Trophoblast cell (in vitro differentiated cells and primary cell): Measurements from ENCODE around the gene CTIF.

Experiments
- DNase-seq, 2 donors: peaks; one replicate each; pipeline ENCODE4 v3.0.0-alpha.2; 2016
- H2AFZ ChIP-seq: 2 replicates; pipeline ENCODE4 v1.6.1; 2013; ENCODE audit warnings: low read length, moderate library complexity, mild to moderate bottlenecking; ENCODE audit not compliant: insufficient read depth, poor library complexity
- H2AK5ac ChIP-seq: 2 replicates; pipeline ENCODE4 v1.6.1; 2013; ENCODE audit warnings: mild to moderate bottlenecking, low read length
- H2BK120ac ChIP-seq: 2 replicates; pipeline ENCODE4 v1.6.1; 2013; ENCODE audit warnings: low read length, mild to moderate bottlenecking, moderate library complexity; ENCODE audit not compliant: insufficient read depth, poor library complexity
- H2BK12ac ChIP-seq: 2 replicates; pipeline ENCODE4 v1.6.1; 2013; ENCODE audit warnings: mild to moderate bottlenecking, low read length, moderate library complexity
- H2BK5ac ChIP-seq: 2 replicates; pipeline ENCODE4 v1.6.1; 2013; ENCODE audit warnings: low read length, low read depth, moderate library complexity, mild to moderate bottlenecking; ENCODE audit not compliant: poor library complexity
- H3K14ac ChIP-seq: 2 replicates; pipeline ENCODE4 v1.6.1; 2013; ENCODE audit warnings: mild to moderate bottlenecking, low read length
- H3K18ac ChIP-seq: 2 replicates; pipeline ENCODE4 v1.6.1; 2013; ENCODE audit warnings: mild to moderate bottlenecking, low read length
- H3K23ac ChIP-seq: 2 replicates; pipeline ENCODE4 v1.6.1; 2013; ENCODE audit warnings: low read length
- H3K27ac ChIP-seq: 2 replicates; pipeline ENCODE4 v1.5.1; 2013; ENCODE audit warnings: low read depth, mild to moderate bottlenecking, inconsistent platforms, low read length, moderate library complexity
- H3K27me3 ChIP-seq: 2 replicates; pipeline ENCODE4 v1.6.1; 2013; ENCODE audit warnings: inconsistent platforms, mild to moderate bottlenecking, low read length, moderate library complexity; ENCODE audit not compliant: insufficient read depth
- H3K36me3 ChIP-seq, 2 experiments: 1 replicate in 1 of 2; 2 replicates in 1 of 2; pipeline ENCODE4 v1.6.1; 2013; ENCODE audit warnings: low read length in 2 of 2, mild to moderate bottlenecking in 2 of 2, moderate library complexity in 1 of 2; ENCODE audit not compliant: insufficient read depth in 2 of 2, control insufficient read depth in 1 of 2
- H3K4ac ChIP-seq: 2 replicates; pipeline ENCODE4 v1.6.1; 2013; ENCODE audit warnings: low read depth, mild to moderate bottlenecking, low read length, moderate library complexity
- H3K4me1 ChIP-seq, 2 experiments: 1 replicate in 1 of 2; 2 replicates in 1 of 2; pipeline ENCODE4 v1.6.1; 2013; ENCODE audit warnings: low read length in 2 of 2, mild to moderate bottlenecking in 2 of 2, moderate library complexity in 1 of 2; ENCODE audit not compliant: insufficient read depth in 2 of 2, control insufficient read depth in 1 of 2
- H3K4me2 ChIP-seq: 2 replicates; pipeline ENCODE4 v1.6.1; 2013; ENCODE audit warnings: inconsistent platforms, mild to moderate bottlenecking, low read length, moderate library complexity
- H3K4me3 ChIP-seq: 2 replicates; pipeline ENCODE4 v1.5.1; 2013; ENCODE audit warnings: mild to moderate bottlenecking, low read depth, low read length, inconsistent platforms
- H3K79me1 ChIP-seq: one replicate; pipeline ENCODE4 v1.6.1; 2013; ENCODE audit warnings: low read length
- H3K79me2 ChIP-seq: 2 replicates; pipeline ENCODE4 v1.6.1; 2013; ENCODE audit warnings: low read length, mild to moderate bottlenecking; ENCODE audit not compliant: control insufficient read depth, insufficient read depth, poor library complexity
- H3K9ac ChIP-seq: 2 replicates; pipeline ENCODE4 v1.6.1; 2013; ENCODE audit warnings: mild to moderate bottlenecking, low read length
- H3K9me3 ChIP-seq: 2 replicates; pipeline ENCODE4 v1.6.1; 2013; ENCODE audit warnings: low read depth, mild to moderate bottlenecking, control low read depth, inconsistent platforms, low read length; ENCODE audit not compliant: insufficient read depth
- H4K12ac ChIP-seq: 2 replicates; pipeline ENCODE4 v1.6.1; 2013; ENCODE audit warnings: low read depth, mild to moderate bottlenecking, low read length, moderate library complexity
- H4K8ac ChIP-seq: 2 replicates; pipeline ENCODE4 v1.6.1; 2013; ENCODE audit warnings: low read depth, mild to moderate bottlenecking, low read length, moderate library complexity
- H4K91ac ChIP-seq: one replicate; pipeline ENCODE4 v1.6.1; 2013; ENCODE audit warnings: low read depth, mild to moderate bottlenecking, low read length, moderate library complexity
- WGBS: extraction: QIAGEN DNeasy Blood & Tissue Kit; methylation state at CpG from one replicate; pipeline ENCODE4 v1.1.7; 2013; ENCODE audit warnings: missing lambda C conversion rate; ENCODE audit not compliant: insufficient read length, insufficient coverage; ENCODE audit errors: extremely low coverage; 5-methylcytosine and 5-hydroxymethylcytosine counted together

The CTIF gene

GRCh38 chr18:48544661-48545415 is 6.0 kb downstream of the CTIF start:
- Histone ChIP-seq H3K4ac (no peak overlapping the region), H2BK12ac (no peak overlapping the region), H3K79me1 (peaks cover 15% of the 10 kb centered on the region), H3K18ac (peak overlapping the region; percentile 22), H3K4me1 (peaks cover 50 to 60% of the 10 kb centered on the region in 2 experiments), H2BK120ac (no peak overlapping the region), H4K8ac (no peak overlapping the region), H4K91ac (no peak overlapping the region), H3K9me3 (no peaks in the 10 kb centered on the region), H3K36me3 (peaks cover 0 to 2% of the 10 kb centered on the region in 2 experiments), H3K27ac (no peak overlapping the region), H3K14ac (no peak overlapping the region), H3K9ac (no peak overlapping the region), H3K79me2 (peaks cover 10% of the 10 kb centered on the region), H3K4me2 (peak overlapping the region; percentile 3), H2BK5ac (no peak overlapping the region), H2AFZ (no peak overlapping the region), H4K12ac (no peak overlapping the region), H3K27me3 (no peaks in the 10 kb centered on the region), H2AK5ac (no peak overlapping the region), H3K23ac (no peak overlapping the region), H3K4me3 (no peak overlapping the region)
- no CpG with 5 or more reads among the region's 16 CpGs for WGBS
- DNase-seq, result no peak

- H3K9me3 ChIP-seq, result no peaks in the 10 kb centered on the region
- no peak overlapping the region for H2AFZ ChIP-seq
- H3K18ac ChIP-seq, result no peak overlapping the region
- H3K4me2 ChIP-seq, result no peak overlapping the region
- H2AK5ac ChIP-seq, result no peak overlapping the region
- no peak overlapping the region for H4K12ac ChIP-seq
- peaks cover 4% of the 10 kb centered on the region for H3K79me2 ChIP-seq
- no peak overlapping the region for H3K14ac ChIP-seq
- no peak overlapping the region for H4K91ac ChIP-seq
- H3K27ac ChIP-seq, result no peak overlapping the region
- H2BK12ac ChIP-seq, result no peak overlapping the region
- no peak overlapping the region for H3K9ac ChIP-seq
- H3K23ac ChIP-seq, result no peak overlapping the region
- H3K36me3 ChIP-seq, result peaks cover 0 to 2% of the 10 kb centered on the region in 2 experiments
- no peak overlapping the region for H3K4me3 ChIP-seq
- H2BK120ac ChIP-seq, result no peak overlapping the region
- H3K4me1 ChIP-seq, result peaks cover 50 to 57% of the 10 kb centered on the region in 2 experiments
- peak; percentile 57 to 66 for DNase-seq
- WGBS, result no CpG with 5 or more reads among the region's 12 CpGs
- H4K8ac ChIP-seq, result no peak overlapping the region
- H3K4ac ChIP-seq, result no peak overlapping the region
- H3K27me3 ChIP-seq, result no peaks in the 10 kb centered on the region
- H2BK5ac ChIP-seq, result no peak overlapping the region
- peaks cover 10% of the 10 kb centered on the region for H3K79me1 ChIP-seq
Measured at GRCh38 chr18:48545757-48546321, 7.0 kb downstream of the CTIF start.

DNA sequence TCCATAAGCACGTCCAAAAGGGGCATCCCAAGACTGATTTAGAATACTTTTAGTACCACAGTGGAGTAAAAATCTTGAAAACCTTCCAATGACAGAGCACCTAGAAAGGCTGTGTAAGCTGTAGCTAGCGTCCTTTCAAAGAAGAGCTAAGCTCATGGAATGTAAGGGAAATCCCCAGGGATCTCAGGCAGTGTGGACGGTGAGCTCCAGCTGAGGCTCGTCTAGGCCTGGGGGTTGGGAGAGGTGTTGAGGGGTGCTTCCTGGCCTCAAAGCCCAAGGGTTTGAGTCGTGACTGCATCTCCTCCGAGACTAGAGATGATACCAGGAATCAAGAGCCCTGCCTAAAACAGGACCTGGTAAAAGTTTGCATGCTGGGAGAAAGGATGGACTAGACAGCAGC is 7.6 kb downstream of the CTIF start:
- H2BK5ac ChIP-seq, result no peak overlapping the region
- WGBS, result no CpG with 5 or more reads among the region's 6 CpGs

DNA sequence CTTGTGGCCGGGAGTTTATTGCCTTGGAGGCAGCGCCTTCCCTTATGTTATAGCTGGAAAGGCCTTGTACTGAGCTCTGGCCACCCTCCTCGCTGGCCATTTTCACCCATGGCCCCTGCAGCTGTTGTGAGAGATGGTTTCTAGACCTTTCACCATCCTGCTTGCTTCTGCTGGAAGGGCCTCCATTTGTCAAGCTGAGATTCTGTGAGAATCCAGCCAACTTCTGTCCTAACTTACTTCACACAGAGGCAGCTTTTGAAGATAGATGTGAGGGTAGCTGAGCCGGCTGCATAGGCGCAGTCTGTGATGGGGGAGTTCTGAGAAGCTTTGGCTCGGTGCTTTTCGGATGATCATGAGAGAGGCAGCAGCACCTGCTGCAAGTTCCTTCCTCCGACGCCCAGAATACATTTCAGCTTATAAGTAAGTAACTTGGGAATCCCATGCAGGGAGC is 8.7 kb downstream of the CTIF start:
- no peak overlapping the region for H3K4me3 ChIP-seq
- H4K91ac ChIP-seq, result peak overlapping the region; percentile 1
- H2BK120ac ChIP-seq, result no peak overlapping the region
- no peak for DNase-seq
- H3K79me1 ChIP-seq, result peaks cover 7% of the 10 kb centered on the region
- peaks cover 48 to 55% of the 10 kb centered on the region in 2 experiments for H3K4me1 ChIP-seq
- no peak overlapping the region for H3K14ac ChIP-seq
- no peak overlapping the region for H3K27ac ChIP-seq
- no peak overlapping the region for H2AFZ ChIP-seq
- H3K27me3 ChIP-seq, result no peaks in the 10 kb centered on the region
- no peak overlapping the region for H4K12ac ChIP-seq
- H3K79me2 ChIP-seq, result peaks cover 2% of the 10 kb centered on the region
- no peaks in the 10 kb centered on the region for H3K9me3 ChIP-seq
- no peak overlapping the region for H2BK5ac ChIP-seq
- WGBS, result no CpG with 5 or more reads among the region's 9 CpGs
- no peak overlapping the region for H3K4ac ChIP-seq
- H3K9ac ChIP-seq, result no peak overlapping the region
- H4K8ac ChIP-seq, result no peak overlapping the region
- peaks cover 0 to 2% of the 10 kb centered on the region in 2 experiments for H3K36me3 ChIP-seq
- no peak overlapping the region for H3K23ac ChIP-seq
- no peak overlapping the region for H3K18ac ChIP-seq
- no peak overlapping the region for H2AK5ac ChIP-seq
- H3K4me2 ChIP-seq, result no peak overlapping the region
- no peak overlapping the region for H2BK12ac ChIP-seq

More for the DNA sequence above, 7.6 kb downstream of the CTIF start:
- Histone ChIP-seq H2BK12ac (peak overlapping the region; percentile 70), H3K27me3 (no peaks in the 10 kb centered on the region), H3K4ac (no peak overlapping the region), H2BK120ac (no peak overlapping the region), H3K4me3 (no peak overlapping the region), H2AFZ (no peak overlapping the region), H3K23ac (no peak overlapping the region), H3K79me1 (peaks cover 7% of the 10 kb centered on the region), H3K36me3 (peaks cover 0 to 2% of the 10 kb centered on the region in 2 experiments), H3K27ac (no peak overlapping the region), H2AK5ac (no peak overlapping the region), H3K4me2 (no peak overlapping the region), H3K9me3 (no peaks in the 10 kb centered on the region), H4K8ac (no peak overlapping the region), H3K14ac (peak overlapping the region; percentile 18), H3K9ac (no peak overlapping the region), H3K18ac (peak overlapping the region; percentile 44), H4K12ac (no peak overlapping the region), H4K91ac (no peak overlapping the region), H3K79me2 (peaks cover 2% of the 10 kb centered on the region), H3K4me1 (peaks cover 50 to 56% of the 10 kb centered on the region in 2 experiments)
- no peak for DNase-seq
